ENCODE measurements around the gene HADHB.

HADHB gene

DNA sequence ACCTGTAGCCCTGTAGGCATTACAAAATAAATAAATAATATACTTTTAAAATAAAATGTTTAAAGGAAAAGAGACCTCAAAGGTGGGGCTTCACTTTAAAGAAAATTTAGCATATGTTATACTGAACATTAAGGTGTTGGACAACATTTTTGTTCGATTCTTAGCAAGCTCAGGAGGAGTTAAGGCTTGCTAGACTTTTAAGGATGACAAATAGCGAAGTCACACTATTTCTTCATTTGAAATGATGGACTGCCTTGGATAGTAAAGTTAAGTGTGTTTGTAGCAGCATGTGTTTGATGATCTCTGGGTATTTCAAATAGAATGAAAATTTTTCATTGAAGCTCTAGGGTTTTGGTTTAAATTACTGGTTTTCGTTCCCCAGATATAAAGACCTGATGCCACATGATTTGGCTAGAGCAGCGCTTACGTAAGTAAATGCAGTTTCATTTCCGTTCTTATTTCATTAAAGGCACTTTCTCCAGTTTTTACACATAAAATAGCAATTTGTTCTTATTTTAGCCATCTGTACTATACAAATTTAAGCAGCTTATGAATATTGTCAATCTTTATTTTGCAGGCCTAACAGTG is 24.9 kb downstream of the HADHB start:
- no peak for DNase-seq
- TF ChIP-seq, protein P1, sequence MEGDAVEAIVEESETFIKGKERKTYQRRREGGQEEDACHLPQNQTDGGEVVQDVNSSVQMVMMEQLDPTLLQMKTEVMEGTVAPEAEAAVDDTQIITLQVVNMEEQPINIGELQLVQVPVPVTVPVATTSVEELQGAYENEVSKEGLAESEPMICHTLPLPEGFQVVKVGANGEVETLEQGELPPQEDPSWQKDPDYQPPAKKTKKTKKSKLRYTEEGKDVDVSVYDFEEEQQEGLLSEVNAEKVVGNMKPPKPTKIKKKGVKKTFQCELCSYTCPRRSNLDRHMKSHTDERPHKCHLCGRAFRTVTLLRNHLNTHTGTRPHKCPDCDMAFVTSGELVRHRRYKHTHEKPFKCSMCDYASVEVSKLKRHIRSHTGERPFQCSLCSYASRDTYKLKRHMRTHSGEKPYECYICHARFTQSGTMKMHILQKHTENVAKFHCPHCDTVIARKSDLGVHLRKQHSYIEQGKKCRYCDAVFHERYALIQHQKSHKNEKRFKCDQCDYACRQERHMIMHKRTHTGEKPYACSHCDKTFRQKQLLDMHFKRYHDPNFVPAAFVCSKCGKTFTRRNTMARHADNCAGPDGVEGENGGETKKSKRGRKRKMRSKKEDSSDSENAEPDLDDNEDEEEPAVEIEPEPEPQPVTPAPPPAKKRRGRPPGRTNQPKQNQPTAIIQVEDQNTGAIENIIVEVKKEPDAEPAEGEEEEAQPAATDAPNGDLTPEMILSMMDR (IDR thresholded peaks at IDR 0.05; ENCODE audit: low read depth, low read length) = no peak

GRCh38 chr2:26270373-26270772 is 25.6 kb downstream of the HADHB start:
- Histone ChIP-seq H3K4me3 (ENCODE audit: low read depth, low read length) (no peak overlapping the region), H3K9me3 (no peaks in the 10 kb centered on the region), H3K36me3 (peaks cover 14% of the 10 kb centered on the region), H3K4me1 (peaks cover 8% of the 10 kb centered on the region), H3K27me3 (no peaks in the 10 kb centered on the region)
- no peak for DNase-seq
- TF ChIP-seq, protein P1 (IDR thresholded peaks at IDR 0.05; ENCODE audit: low read depth, low read length) = no peak

More for the DNA sequence above, 24.9 kb downstream of the HADHB start:
- peaks cover 9% of the 10 kb centered on the region for H3K36me3 ChIP-seq
- H3K27me3 ChIP-seq = no peaks in the 10 kb centered on the region
- no peaks in the 10 kb centered on the region for H3K9me3 ChIP-seq
- peaks cover 8% of the 10 kb centered on the region for H3K4me1 ChIP-seq
- H3K4me3 ChIP-seq (ENCODE audit: low read depth, low read length) = no peak overlapping the region

- no peaks in the 10 kb centered on the region for H3K27me3 ChIP-seq
- peaks cover 22% of the 10 kb centered on the region for H3K36me3 ChIP-seq
- no peak for DNase-seq
- no peaks in the 10 kb centered on the region for H3K9me3 ChIP-seq
- TF ChIP-seq, protein P1 (IDR thresholded peaks at IDR 0.05; ENCODE audit: low read depth, low read length) = no peak
- H3K4me3 ChIP-seq (ENCODE audit: low read depth, low read length) = no peak overlapping the region
- peaks cover 8% of the 10 kb centered on the region for H3K4me1 ChIP-seq
Measured at GRCh38 chr2:26273501-26273900, 28.8 kb downstream of the HADHB start.

- H3K4me3 ChIP-seq (ENCODE audit: low read depth, low read length) = no peak overlapping the region
- peaks cover 8% of the 10 kb centered on the region for H3K4me1 ChIP-seq
- H3K27me3 ChIP-seq = no peaks in the 10 kb centered on the region
- TF ChIP-seq, protein P1 (IDR thresholded peaks at IDR 0.05; ENCODE audit: low read depth, low read length) = no peak
- peaks cover 27% of the 10 kb centered on the region for H3K36me3 ChIP-seq
- no peaks in the 10 kb centered on the region for H3K9me3 ChIP-seq
- no peak for DNase-seq
Measured at GRCh38 chr2:26274058-26274613, 29.4 kb downstream of the HADHB start.

- H3K36me3 ChIP-seq = peaks cover 40% of the 10 kb centered on the region
- peaks cover 8% of the 10 kb centered on the region for H3K4me1 ChIP-seq
- H3K9me3 ChIP-seq = no peaks in the 10 kb centered on the region
- DNase-seq = no peak
- TF ChIP-seq, protein P1 (IDR thresholded peaks at IDR 0.05; ENCODE audit: low read depth, low read length) = no peak
- H3K4me3 ChIP-seq (ENCODE audit: low read depth, low read length) = no peak overlapping the region
- H3K27me3 ChIP-seq = no peaks in the 10 kb centered on the region
Measured at GRCh38 chr2:26276484-26277227, 31.9 kb downstream of the HADHB start.

DNA sequence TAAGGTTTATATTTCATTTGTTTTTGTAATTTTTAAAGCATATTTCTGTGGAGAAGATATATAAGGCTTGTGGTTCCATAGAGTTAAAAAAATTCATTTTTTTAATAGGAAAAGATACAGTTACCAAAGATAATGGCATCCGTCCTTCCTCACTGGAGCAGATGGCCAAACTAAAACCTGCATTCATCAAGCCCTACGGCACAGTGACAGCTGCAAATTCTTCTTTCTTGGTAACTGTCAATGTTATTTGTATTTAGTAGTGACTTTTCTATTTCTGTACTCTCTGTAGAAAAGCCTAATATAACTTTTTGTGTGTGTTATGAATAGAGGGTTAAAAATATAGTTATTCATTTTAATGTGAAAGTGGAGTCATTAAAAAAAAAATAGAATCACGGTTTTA is 35.1 kb downstream of the HADHB start:
- H3K4me1 ChIP-seq = no peaks in the 10 kb centered on the region
- DNase-seq = no peak
- H3K27me3 ChIP-seq = no peaks in the 10 kb centered on the region
- TF ChIP-seq, protein P1 (IDR thresholded peaks at IDR 0.05; ENCODE audit: low read depth, low read length) = no peak
- H3K36me3 ChIP-seq = peaks cover 40% of the 10 kb centered on the region
- no peak overlapping the region for H3K4me3 ChIP-seq (ENCODE audit: low read depth, low read length)
- no peaks in the 10 kb centered on the region for H3K9me3 ChIP-seq
